ENCODE measurements around the gene MORN3. TPM values are rescaled to one million over a fixed set of nuclear protein-coding genes. Genes with fewer than 3 reads are reported as not detected.
"Not testable (repeated sequence)": the region's sequence is repeated elsewhere in the genome, so short reads cannot be mapped to it uniquely, and the experiment has no call there.

Gene MORN3
- total and polyA plus RNA-seq, 9 of the 15 experiments (the other 6 are each of a cell fraction or from before 2014, with no cell fraction given) = 0.09 to 0.27 (median 0.20) TPM

DNA sequence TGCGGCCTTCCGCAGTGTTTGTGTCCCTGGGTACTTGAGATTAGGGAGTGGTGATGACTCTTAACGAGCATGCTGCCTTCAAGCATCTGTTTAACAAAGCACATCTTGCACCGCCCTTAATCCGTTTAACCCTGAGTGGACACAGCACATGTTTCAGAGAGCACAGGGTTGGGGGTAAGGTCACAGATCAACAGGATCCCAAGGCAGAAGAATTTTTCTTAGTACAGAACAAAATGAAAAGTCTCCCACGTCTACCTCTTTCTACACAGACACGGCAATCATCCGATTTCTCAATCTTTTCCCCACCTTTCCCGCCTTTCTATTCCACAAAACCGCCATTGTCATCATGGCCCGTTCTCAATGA, 35.6 kb downstream of the MORN3 start (continued):
- TF ChIP-seq, protein P1, sequence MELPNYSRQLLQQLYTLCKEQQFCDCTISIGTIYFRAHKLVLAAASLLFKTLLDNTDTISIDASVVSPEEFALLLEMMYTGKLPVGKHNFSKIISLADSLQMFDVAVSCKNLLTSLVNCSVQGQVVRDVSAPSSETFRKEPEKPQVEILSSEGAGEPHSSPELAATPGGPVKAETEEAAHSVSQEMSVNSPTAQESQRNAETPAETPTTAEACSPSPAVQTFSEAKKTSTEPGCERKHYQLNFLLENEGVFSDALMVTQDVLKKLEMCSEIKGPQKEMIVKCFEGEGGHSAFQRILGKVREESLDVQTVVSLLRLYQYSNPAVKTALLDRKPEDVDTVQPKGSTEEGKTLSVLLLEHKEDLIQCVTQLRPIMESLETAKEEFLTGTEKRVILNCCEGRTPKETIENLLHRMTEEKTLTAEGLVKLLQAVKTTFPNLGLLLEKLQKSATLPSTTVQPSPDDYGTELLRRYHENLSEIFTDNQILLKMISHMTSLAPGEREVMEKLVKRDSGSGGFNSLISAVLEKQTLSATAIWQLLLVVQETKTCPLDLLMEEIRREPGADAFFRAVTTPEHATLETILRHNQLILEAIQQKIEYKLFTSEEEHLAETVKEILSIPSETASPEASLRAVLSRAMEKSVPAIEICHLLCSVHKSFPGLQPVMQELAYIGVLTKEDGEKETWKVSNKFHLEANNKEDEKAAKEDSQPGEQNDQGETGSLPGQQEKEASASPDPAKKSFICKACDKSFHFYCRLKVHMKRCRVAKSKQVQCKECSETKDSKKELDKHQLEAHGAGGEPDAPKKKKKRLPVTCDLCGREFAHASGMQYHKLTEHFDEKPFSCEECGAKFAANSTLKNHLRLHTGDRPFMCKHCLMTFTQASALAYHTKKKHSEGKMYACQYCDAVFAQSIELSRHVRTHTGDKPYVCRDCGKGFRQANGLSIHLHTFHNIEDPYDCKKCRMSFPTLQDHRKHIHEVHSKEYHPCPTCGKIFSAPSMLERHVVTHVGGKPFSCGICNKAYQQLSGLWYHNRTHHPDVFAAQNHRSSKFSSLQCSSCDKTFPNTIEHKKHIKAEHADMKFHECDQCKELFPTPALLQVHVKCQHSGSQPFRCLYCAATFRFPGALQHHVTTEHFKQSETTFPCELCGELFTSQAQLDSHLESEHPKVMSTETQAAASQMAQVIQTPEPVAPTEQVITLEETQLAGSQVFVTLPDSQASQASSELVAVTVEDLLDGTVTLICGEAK (IDR thresholded peaks at IDR 0.05) = peak; percentile 4; the same call in 1 of the 2 replicates
- TF ChIP-seq, protein P1 (CRISPR knock-in tag; IDR thresholded peaks at IDR 0.05) = not testable (repeated sequence)
- TF ChIP-seq NCOR1 (IDR thresholded peaks at IDR 0.05) = peak; percentile 18; the same call in 1 of the 2 replicates
- TF ChIP-seq, protein P2, sequence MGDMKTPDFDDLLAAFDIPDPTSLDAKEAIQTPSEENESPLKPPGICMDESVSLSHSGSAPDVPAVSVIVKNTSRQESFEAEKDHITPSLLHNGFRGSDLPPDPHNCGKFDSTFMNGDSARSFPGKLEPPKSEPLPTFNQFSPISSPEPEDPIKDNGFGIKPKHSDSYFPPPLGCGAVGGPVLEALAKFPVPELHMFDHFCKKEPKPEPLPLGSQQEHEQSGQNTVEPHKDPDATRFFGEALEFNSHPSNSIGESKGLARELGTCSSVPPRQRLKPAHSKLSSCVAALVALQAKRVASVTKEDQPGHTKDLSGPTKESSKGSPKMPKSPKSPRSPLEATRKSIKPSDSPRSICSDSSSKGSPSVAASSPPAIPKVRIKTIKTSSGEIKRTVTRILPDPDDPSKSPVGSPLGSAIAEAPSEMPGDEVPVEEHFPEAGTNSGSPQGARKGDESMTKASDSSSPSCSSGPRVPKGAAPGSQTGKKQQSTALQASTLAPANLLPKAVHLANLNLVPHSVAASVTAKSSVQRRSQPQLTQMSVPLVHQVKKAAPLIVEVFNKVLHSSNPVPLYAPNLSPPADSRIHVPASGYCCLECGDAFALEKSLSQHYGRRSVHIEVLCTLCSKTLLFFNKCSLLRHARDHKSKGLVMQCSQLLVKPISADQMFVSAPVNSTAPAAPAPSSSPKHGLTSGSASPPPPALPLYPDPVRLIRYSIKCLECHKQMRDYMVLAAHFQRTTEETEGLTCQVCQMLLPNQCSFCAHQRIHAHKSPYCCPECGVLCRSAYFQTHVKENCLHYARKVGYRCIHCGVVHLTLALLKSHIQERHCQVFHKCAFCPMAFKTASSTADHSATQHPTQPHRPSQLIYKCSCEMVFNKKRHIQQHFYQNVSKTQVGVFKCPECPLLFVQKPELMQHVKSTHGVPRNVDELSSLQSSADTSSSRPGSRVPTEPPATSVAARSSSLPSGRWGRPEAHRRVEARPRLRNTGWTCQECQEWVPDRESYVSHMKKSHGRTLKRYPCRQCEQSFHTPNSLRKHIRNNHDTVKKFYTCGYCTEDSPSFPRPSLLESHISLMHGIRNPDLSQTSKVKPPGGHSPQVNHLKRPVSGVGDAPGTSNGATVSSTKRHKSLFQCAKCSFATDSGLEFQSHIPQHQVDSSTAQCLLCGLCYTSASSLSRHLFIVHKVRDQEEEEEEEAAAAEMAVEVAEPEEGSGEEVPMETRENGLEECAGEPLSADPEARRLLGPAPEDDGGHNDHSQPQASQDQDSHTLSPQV (IDR thresholded peaks at IDR 0.05) = peak; percentile 20; the same call in 1 of the 2 replicates
